ENCODE measurements around the gene TCEA2.

TCEA2 gene

DNA sequence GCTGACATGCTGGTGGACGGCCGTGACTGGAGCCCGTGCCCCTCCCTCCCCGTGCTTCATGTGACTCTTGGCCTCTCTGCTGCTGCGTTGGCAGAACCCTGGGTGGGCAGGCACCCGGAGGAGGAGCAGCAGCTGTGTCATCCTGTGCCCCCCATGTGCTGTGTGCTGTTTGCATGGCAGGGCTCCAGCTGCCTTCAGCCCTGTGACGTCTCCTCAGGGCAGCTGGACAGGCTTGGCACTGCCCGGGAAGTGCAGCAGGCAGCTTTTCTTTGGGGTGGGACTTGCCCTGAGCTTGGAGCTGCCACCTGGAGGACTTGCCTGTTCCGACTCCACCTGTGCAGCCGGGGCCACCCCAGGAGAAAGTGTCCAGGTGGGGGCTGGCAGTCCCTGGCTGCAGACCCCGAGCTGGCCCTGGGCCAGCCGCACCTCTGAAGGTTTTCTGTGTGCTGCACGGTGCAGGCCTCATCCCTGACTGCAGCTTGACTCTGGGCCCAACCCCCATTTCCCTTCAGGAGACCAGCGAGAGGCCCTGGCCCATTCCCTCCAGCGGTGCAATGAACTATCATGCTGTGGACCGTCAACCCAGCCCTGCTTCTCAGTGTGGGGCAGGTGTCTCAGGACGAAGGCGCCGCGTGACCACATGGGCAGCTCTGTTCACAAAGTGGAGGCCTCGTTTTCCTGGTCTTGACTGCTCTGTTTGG lies 36.2 kb downstream of the TCEA2 start:
- DNase-seq, result no peak

DNA sequence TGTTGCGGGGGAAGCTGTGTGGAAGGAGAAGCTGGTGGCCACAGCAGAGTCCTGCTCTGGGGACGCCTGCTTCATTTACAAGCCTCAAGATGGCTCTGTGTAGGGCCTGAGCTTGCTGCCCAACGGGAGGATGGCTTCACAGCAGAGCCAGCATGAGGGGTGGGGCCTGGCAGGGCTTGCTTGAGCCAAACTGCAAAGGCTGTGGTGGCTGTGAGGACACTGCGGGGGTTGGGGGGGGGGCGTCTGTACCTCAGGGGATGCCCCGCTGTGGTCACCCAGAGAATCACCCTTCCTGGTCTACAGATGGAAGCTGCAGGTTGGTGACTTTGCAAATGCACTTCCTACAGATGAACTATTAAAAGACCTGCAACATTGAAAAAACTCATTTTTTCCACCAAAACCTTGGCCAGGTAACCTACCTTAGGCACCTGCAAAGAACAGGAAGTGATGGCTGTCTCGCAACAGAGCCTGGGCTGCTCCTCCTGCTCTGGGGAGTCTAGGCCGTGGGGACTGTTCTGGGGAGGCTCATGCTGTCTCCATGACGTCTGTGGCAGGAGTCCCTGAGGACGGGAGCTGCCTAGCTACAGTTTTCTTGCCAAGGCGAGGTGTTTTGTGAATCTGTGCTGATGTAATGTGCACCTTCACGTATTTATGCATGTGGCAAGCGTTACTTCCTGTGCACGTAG lies 37.0 kb downstream of the TCEA2 start:
- no peak for DNase-seq

DNA sequence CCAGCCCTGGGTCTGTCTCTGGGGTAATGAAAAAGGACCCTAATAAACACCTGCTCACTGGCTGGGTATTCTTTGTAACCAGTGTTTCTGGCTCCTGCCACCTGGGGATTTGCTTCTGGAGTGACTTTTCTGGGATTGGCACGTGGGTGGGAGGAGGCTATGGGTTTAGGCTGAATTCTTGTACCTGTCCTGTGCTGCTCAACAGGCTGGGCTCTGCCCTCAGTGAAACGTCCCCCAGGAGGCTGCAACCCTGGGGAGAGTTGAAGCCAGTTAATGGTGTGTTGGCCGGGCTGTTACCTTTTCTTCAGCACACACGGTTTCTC lies 37.5 kb downstream of the TCEA2 start:
- no peak for DNase-seq

- no peak for DNase-seq
These were observed 38.1 kb downstream of the TCEA2 start for GRCh38 chr20:64100946-64101688.

- no peak for DNase-seq
These were observed 39.0 kb downstream of the TCEA2 start for GRCh38 chr20:64101731-64102621.

- no peak for DNase-seq
These were observed 39.8 kb downstream of the TCEA2 start for GRCh38 chr20:64102647-64103354.

GRCh38 chr20:64103871-64104666 lies 41.1 kb downstream of the TCEA2 start:
- DNase-seq, result no peak

GRCh38 chr20:64104667-64105451 lies 41.9 kb downstream of the TCEA2 start:
- no peak for DNase-seq

GRCh38 chr20:64105846-64106434 lies 42.9 kb downstream of the TCEA2 start:
- no peak for DNase-seq

- no peak for DNase-seq
These were observed 43.5 kb downstream of the TCEA2 start for GRCh38 chr20:64106435-64106961.

- DNase-seq, result no peak
These were observed 44.2 kb downstream of the TCEA2 start, which contains the start of gene NPBWR2 for GRCh38 chr20:64106981-64107735. Gene NPBWR2, minus strand, starts transcription at chr20:64107565. Its CDS starts 734 bp downstream, at chr20:64106831.

- DNase-seq, result no peak
These were observed 44.9 kb downstream of the TCEA2 start for GRCh38 chr20:64107736-64108457.

GRCh38 chr20:64108731-64109681 lies 46.0 kb downstream of the TCEA2 start:
- no peak for DNase-seq

DNA sequence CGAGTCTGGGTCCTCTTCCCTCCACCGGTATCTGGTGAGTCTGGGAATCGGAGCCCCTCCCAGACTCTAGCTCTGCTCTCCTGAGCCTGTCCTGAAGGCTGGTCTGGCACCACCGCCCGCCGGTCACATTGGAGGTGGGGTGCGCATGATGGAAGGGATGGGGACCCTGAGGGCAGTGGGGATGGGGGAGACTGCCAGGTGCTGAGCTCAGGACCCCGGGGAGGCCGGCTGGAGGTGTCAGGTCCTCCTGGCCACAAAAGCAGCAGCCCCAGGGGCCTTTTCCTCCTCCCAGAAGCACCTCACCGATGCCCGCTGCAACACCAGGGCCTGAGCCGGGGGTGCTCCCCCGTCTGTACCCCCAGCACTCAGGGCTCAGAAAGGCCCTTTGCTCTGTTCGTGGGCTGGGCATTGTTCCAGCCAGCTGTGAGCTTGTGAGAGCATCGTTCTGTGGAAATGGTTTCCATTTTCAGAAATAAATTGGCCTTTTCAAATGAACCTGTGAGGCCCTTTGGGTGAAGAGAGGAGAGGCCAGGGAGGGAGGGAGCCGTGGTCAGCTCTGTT lies 46.9 kb downstream of the TCEA2 start:
- DNase-seq, result no peak

GRCh38 chr20:64110411-64111068 lies 47.5 kb downstream of the TCEA2 start:
- no peak for DNase-seq
